ENCODE results near the gene CD4. TPM values are rescaled to one million over a fixed set of nuclear protein-coding genes. Genes with fewer than 3 reads are reported as not detected.

CD4 gene
- total and polyA plus RNA-seq, 10 of the 15 experiments (the other 5 are each of a cell fraction or from before 2014, with no cell fraction given), result 0.24 to 1.6 (median 0.69) TPM

DNA sequence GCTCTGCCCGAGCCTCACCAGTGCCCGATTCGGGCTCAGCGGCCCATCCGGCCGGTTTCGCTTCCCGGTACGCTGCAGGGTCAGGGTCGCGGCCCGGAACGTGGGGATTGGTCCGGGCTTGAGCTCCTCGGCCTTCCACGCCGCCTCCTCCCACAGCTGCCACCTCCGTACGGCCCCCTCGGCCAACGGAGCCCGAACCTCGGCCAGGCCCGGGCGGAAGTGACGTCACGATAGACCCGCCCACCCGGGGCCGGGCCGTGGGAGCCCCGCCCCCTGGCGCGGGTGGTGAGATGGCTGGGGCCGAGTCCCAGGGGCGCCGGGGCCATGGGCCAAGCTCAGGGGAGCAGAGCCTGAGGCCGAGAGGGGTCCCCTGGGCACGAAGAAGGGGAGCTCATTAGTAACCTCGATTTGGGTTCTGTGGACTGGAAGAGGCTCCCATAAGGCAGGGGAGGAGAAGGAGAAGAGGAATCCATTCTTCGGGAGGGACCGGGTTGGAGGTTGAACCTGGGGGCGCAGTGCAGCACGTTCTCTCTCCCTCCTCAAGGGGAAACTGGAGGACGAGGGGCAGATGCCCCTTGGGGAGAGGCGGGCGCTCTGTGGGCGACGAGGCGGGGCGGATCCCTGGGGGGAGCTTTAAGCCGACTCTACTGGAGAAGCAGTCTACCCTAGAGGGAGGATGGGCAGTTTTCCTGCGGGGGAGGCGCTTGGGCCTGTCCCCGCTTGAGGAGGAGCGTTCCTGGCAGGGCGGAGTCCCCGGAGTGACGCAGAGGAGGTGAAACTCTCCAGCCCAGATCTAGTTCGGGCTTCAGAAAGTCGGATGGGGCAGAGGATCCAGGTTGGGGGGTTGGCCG is 36.2 kb upstream of the CD4 start, which contains the start of gene MLF2 (continued):
- TF ChIP-seq, protein P1, sequence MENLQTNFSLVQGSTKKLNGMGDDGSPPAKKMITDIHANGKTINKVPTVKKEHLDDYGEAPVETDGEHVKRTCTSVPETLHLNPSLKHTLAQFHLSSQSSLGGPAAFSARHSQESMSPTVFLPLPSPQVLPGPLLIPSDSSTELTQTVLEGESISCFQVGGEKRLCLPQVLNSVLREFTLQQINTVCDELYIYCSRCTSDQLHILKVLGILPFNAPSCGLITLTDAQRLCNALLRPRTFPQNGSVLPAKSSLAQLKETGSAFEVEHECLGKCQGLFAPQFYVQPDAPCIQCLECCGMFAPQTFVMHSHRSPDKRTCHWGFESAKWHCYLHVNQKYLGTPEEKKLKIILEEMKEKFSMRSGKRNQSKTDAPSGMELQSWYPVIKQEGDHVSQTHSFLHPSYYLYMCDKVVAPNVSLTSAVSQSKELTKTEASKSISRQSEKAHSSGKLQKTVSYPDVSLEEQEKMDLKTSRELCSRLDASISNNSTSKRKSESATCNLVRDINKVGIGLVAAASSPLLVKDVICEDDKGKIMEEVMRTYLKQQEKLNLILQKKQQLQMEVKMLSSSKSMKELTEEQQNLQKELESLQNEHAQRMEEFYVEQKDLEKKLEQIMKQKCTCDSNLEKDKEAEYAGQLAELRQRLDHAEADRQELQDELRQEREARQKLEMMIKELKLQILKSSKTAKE (IDR thresholded peaks at IDR 0.05; ENCODE audit: low read depth, poor library complexity, severe bottlenecking), result peak; percentile 60
- TF ChIP-seq KLF5 (IDR thresholded peaks at IDR 0.05; ENCODE audit: partially characterized antibody) (peak; percentile 29), POU2F2 (IDR thresholded peaks at IDR 0.05; ENCODE audit: borderline replicate concordance, low read depth, low read length) (peak; percentile 32; the same call in 2 of the 3 replicates), ZNF207 (IDR thresholded peaks at IDR 0.05; ENCODE audit: borderline replicate concordance) (0 out of 2 replicates have a peak, but pooled peaks have one; percentile 62), MEF2A (IDR thresholded peaks at IDR 0.05; ENCODE audit: insufficient read depth, low read depth, low read length) (no peak), TCF3 (IDR thresholded peaks at IDR 0.05; ENCODE audit: borderline replicate concordance, insufficient read depth, low read depth, low read length) (peak; percentile 55; the same call in 1 of the 2 replicates), RAD51 (IDR thresholded peaks at IDR 0.05) (no peak), TCF12 (IDR thresholded peaks at IDR 0.05; ENCODE audit: low read depth, low read length) (peak; percentile 68; the same call in 1 of the 2 replicates), SP1 (IDR thresholded peaks at IDR 0.05; ENCODE audit: low read depth, low read length) (peak; percentile 58), SMAD1 (IDR thresholded peaks at IDR 0.05; ENCODE audit: low read depth, partially characterized antibody) (peak; percentile 73), YY1 (IDR thresholded peaks at IDR 0.05; ENCODE audit: low read depth, low read length) (peak; percentile 75; the same call in 1 of the 2 replicates), GABPA (IDR thresholded peaks at IDR 0.05; ENCODE audit: low read depth) (peak; percentile 72; the same call in 1 of the 2 replicates), MYC (IDR thresholded peaks at IDR 0.05; ENCODE audit: insufficient read depth, insufficient read length, insufficient replicate concordance, low read length, severe bottlenecking) (no peak), IKZF1 (conservative IDR thresholded peaks at IDR 0.05) (peak; percentile 67), ZNF24 (IDR thresholded peaks at IDR 0.05) (0 out of 2 replicates have a peak, but pooled peaks have one; percentile 44), SIX5 (IDR thresholded peaks at IDR 0.05; ENCODE audit: low read depth, low read length, severe bottlenecking) (peak; percentile 22)
- TF ChIP-seq, protein P2, sequence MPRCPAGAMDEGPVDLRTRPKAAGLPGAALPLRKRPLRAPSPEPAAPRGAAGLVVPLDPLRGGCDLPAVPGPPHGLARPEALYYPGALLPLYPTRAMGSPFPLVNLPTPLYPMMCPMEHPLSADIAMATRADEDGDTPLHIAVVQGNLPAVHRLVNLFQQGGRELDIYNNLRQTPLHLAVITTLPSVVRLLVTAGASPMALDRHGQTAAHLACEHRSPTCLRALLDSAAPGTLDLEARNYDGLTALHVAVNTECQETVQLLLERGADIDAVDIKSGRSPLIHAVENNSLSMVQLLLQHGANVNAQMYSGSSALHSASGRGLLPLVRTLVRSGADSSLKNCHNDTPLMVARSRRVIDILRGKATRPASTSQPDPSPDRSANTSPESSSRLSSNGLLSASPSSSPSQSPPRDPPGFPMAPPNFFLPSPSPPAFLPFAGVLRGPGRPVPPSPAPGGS (IDR thresholded peaks at IDR 0.05; ENCODE audit: borderline replicate concordance, insufficient read depth, low read depth, low read length, poor library complexity, severe bottlenecking), result no peak
- TF ChIP-seq, protein P3, sequence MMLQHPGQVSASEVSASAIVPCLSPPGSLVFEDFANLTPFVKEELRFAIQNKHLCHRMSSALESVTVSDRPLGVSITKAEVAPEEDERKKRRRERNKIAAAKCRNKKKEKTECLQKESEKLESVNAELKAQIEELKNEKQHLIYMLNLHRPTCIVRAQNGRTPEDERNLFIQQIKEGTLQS (IDR thresholded peaks at IDR 0.05; ENCODE audit: borderline replicate concordance, extremely low read depth, low read depth, low read length), result no peak
- TF ChIP-seq, protein P4, sequence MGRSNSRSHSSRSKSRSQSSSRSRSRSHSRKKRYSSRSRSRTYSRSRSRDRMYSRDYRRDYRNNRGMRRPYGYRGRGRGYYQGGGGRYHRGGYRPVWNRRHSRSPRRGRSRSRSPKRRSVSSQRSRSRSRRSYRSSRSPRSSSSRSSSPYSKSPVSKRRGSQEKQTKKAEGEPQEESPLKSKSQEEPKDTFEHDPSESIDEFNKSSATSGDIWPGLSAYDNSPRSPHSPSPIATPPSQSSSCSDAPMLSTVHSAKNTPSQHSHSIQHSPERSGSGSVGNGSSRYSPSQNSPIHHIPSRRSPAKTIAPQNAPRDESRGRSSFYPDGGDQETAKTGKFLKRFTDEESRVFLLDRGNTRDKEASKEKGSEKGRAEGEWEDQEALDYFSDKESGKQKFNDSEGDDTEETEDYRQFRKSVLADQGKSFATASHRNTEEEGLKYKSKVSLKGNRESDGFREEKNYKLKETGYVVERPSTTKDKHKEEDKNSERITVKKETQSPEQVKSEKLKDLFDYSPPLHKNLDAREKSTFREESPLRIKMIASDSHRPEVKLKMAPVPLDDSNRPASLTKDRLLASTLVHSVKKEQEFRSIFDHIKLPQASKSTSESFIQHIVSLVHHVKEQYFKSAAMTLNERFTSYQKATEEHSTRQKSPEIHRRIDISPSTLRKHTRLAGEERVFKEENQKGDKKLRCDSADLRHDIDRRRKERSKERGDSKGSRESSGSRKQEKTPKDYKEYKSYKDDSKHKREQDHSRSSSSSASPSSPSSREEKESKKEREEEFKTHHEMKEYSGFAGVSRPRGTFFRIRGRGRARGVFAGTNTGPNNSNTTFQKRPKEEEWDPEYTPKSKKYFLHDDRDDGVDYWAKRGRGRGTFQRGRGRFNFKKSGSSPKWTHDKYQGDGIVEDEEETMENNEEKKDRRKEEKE (IDR thresholded peaks at IDR 0.05), result no peak

All from GM12878 (cell line).